Stimulated activated CD8-positive, alpha-beta memory T cell treated with anti-CD3 and anti-CD28 coated beads, Interleukin-7, amount 100 ng/mL, for 4 hours (primary cell): ENCODE data around the gene CITED4.

ENCODE experiments used
- DNase-seq, 2 donors: peaks; one replicate each; pipeline ENCODE4 v3.0.0-alpha.2; 2020; ENCODE audit warnings: low read depth in 2 of 2

CITED4 gene

DNA sequence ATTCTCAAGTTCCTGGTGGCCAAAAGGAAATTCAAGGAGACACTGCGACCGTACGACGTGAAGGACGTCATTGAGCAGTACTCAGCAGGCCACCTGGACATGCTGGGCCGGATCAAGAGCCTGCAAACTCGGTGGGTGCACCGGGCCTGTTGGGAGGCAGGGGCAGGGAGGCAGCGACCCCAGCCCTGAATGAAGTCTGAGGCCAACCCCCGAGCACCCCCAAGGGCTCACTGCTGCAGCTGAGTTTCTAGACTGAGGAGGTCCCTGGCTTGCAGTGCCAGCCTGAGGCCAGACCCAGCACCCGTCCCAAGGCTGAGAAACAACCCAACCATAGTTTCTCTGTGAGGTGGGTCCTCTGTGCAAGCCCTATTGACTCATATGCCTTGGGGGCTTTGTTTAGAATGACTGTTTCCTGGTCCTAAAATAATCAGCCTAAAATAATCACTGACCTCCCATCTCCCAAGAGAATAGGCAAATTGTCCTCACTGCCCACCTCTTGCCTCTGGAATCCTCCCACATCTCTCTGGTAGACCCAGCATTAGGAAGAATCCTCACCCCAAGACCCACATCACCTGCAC is 27.1 kb downstream of the CITED4 start:
- DNase-seq: no peak

- DNase-seq: no peak
These were observed 28.2 kb downstream of the CITED4 start for GRCh38 chr1:40833979-40834378.

- DNase-seq: no peak
These were observed 31.0 kb downstream of the CITED4 start for GRCh38 chr1:40831001-40831732.

DNA sequence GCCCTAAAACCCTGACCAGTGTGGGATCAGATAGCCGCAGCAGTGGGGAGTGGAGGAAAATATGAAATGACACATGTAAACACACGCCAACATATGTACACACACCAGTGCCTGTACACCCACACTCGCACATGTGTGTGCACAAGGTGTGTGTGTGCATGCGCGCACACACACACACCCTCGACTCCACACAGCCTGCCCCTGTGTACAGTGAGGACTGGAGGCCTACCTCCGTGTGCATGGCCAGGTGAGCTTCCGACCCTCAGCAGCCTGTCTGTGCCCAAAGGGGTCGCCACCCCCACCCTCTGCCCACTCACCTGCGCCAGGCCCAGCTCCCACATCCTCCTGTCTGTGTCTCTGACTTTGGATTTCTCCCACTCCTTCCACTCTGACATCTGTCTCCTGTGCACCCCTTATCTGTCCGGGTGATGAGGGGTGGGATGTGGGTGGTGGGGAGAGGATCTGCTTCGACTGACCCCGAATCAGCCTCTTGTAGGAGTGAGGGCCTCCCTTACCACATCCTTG is 31.7 kb downstream of the CITED4 start:
- DNase-seq: no peak

DNA sequence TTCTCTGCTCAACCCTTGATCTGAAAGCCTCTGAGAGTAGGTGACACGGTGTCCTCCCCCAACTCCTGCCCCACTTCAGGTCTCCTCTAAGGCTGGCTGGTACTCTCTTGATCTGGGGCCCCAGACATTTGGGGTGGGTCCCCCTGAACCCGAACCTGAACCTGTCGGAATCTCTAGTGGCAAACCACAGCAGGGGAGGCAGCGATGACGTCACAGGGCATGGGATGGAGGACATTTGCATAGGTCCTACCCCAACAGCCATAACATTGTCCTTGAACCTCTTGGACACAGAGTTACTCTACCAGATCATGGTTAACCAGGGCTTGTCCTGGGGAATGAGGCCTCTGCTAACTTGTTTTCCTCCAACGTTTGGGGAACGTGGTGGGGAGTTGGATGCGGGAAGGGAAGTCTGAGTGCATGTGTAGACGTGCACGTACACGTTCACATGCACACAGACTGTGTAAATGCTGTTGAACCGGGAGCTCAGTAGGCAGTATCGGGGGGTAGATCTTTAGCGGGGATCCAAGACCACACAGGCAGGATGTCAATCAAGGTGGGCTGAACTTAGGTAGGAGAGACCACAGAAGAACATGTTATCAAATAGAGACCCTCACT is 32.4 kb downstream of the CITED4 start:
- DNase-seq: no peak

GRCh38 chr1:40825996-40826395 is 36.2 kb downstream of the CITED4 start:
- no peak for DNase-seq

DNA sequence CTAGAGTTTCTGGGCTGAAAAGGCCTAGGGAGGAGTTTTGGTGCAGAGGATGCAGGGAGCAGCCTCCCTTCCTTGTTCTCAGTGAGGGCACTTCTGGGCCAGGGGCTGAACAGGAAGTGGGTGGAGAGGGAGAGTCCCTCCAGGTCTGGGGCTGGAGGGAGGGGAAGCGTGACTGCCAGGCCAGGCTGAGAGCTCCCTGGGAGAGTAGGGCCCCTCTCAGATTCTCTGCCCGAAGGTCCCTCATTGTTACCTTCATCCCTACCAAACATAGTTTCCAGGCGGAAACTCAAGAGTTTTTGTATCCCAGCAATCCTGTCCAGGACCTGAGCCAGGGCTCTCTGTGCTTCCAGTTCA is 36.8 kb downstream of the CITED4 start:
- DNase-seq: no peak

GRCh38 chr1:40824591-40825434 is 37.4 kb downstream of the CITED4 start:
- no peak for DNase-seq

- no peak for DNase-seq
These were observed 38.2 kb downstream of the CITED4 start for GRCh38 chr1:40823983-40824382.

- no peak for DNase-seq
These were observed 38.8 kb downstream of the CITED4 start for GRCh38 chr1:40823345-40823744.

GRCh38 chr1:40822890-40823289 is 39.3 kb downstream of the CITED4 start:
- DNase-seq: no peak

- no peak for DNase-seq
These were observed 41.1 kb downstream of the CITED4 start for GRCh38 chr1:40820911-40821693.

DNA sequence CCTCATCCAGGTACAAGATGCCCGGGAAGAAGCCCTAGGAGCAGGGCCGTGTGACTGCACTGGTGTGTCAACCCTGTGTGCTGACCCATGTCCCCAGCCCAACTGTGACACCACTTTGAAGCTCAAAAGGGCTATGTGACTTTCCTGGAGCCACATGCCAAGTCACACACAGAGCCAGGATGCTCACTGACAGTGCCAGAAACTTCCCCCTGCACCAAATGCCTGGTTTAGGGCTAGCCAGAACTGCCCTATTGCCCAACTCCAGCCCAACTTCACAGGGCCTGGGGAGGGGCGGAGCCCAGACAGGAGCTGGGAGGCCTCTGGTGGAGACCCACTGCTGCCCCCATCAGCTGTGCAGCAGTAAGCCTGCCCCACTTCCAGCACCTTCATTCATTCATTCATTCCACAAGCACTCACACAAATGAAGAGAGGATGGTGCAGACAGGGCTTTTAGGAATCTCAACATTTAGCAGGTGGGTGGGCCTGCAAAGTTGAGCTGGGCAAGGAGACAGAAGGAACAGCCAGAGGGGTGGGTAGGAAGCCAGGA is 41.8 kb downstream of the CITED4 start:
- DNase-seq: no peak

- DNase-seq: no peak
These were observed 43.1 kb downstream of the CITED4 start for GRCh38 chr1:40819101-40819500.

GRCh38 chr1:40818264-40818961 is 43.8 kb downstream of the CITED4 start:
- DNase-seq: peak; percentile 69 to 78

- DNase-seq: no peak
These were observed 44.3 kb downstream of the CITED4 start for GRCh38 chr1:40817791-40818263.

DNA sequence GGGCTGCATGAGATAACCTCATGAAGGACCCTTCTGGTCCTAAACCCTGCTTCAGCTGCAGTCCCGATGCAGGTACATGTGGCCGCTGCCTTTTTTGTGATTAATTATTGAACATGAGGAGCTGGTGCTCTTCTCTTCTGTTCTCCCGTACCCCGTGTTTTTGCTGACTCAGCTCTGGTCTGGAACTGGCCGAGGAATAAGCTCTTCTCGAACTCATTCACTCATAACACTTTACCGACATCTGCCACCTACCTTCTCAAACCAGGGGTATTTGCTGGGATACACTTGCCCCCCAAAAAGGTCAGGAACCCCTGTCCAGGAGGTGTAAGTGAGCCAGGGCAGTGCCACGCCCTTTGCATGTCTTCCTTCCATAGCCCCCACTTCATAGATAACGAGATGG is 46.7 kb downstream of the CITED4 start:
- DNase-seq: no peak
